BJ (cell line): ENCODE data around the gene UBAC2. TPM values are rescaled to one million over a fixed set of nuclear protein-coding genes. Genes with fewer than 3 reads are reported as not detected.

Source experiments
- CTCF ChIA-PET: fragments of 350-600 bp; formaldehyde crosslinking; extraction: SDS; loops from one replicate; lab custom pipeline; 2021; ENCODE audit warnings: antibody characterized with exemption, inconsistent platforms; lab: Yijun Ruan, JAX
- POLR2A ChIA-PET: fragments of 300-600 bp; sonication (Branson Sonifier 250); formaldehyde crosslinking; extraction: SDS; loops from one replicate; lab custom pipeline; 2021; ENCODE audit warnings: antibody characterized with exemption; lab: Charles Lee
- DNase-seq: peaks from one replicate; pipeline ENCODE4 v3.0.0-alpha.2; 2011; ENCODE audit warnings: low read depth
- H3K27me3 ChIP-seq: 2 replicates; pipeline ENCODE4 v1.6.0; 2011; ENCODE audit warnings: low read length; ENCODE audit not compliant: control insufficient read depth, insufficient read depth
- H3K36me3 ChIP-seq: 2 replicates; pipeline ENCODE4 v1.5.1; 2011; ENCODE audit warnings: low read length; ENCODE audit not compliant: control insufficient read depth, insufficient read depth
- H3K4me3 ChIP-seq: 2 replicates; pipeline ENCODE4 v1.5.1; 2011; ENCODE audit warnings: low read depth, mild to moderate bottlenecking, control low read depth, low read length
- polyA plus RNA-seq: library from polyadenylated mRNA; depleted of rRNA; stranded (reverse); fragments of >200 nt; gene quantifications from 2 replicates; pipeline ENCODE4 v1.2.3, GENCODE V29; 2011
- TF ChIP-seq, protein P1 (sequence below): IDR thresholded peaks from 2 replicates; pipeline ENCODE4 v1.5.1; 2011; ENCODE audit warnings: low read depth, mild to moderate bottlenecking, control low read depth, inconsistent platforms, low read length, moderate library complexity; ENCODE audit not compliant: insufficient read depth

Gene UBAC2
- polyA plus RNA-seq, 1 experiment = 84.7 TPM

DNA sequence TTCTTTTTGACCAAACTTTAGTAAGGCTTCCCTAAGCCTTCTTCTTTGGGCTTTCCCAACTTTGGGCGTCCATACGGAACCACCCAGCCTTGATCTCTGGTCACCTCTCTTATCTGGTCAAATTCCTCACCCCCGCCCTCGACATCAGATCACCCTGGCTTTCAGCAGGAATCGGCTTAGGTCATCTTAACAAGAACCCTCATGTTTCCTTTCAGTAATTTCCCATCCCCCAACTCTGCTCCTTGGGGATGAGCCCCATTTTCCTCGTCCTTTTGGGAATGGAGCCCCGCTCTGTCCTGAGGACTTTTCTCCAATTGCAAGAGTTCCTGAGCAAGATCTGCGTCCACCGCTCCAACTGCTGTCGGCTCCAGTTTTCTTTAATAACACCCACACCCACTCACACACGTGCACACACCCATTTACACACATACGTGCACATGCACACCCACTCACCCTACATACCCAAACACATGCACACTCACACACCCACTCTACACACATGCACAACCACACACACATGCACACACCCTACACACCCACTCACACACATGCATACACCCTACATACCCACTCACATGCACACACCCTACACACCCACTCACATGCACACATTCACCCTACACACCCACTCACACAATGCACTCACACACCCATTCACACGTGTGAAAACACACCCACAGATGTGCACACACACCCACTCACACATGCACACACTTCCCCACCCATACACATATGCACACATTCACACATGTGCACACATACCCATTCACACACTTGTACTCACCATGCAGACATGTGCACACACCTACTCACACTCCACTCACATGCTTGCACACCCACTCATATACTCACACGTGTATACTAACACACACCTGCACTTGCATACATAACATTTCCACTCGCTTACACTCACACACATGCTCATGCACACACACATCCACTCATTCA, 213.7 kb downstream of the UBAC2 start:
- CTCF ChIA-PET = interaction anchor here (1.2 kb wide), 1 partner anchor 27 kb away, joined by 3 read pairs; no protein-coding TSS in a partner anchor

DNA sequence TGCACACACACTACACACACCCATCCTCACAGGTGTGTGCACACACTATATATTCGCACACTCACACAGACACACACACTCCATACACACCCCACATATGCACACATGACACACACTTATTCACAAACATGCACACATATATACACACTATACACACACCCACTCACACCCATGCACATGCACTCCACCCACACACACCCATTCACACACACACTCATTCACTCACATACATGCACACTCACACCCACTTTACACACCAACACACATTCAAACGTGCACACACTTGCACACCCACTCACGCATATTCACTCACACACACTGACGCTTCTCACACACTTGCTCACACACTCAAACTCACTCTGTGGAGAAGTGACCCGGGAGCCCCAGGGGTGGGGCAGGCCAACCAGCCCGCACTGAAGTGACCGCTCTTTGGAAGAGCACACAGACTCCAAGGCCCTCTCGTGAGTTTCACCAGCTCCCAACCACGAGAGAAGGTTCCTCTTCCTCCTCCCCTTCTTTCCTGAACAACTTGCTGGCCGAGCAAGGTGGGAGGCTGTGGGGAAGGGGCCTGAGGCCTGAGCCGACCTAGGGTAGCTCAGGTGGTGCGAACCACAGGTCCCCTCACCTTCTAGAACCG, 214.5 kb downstream of the UBAC2 start:
- TF ChIP-seq, protein P1, sequence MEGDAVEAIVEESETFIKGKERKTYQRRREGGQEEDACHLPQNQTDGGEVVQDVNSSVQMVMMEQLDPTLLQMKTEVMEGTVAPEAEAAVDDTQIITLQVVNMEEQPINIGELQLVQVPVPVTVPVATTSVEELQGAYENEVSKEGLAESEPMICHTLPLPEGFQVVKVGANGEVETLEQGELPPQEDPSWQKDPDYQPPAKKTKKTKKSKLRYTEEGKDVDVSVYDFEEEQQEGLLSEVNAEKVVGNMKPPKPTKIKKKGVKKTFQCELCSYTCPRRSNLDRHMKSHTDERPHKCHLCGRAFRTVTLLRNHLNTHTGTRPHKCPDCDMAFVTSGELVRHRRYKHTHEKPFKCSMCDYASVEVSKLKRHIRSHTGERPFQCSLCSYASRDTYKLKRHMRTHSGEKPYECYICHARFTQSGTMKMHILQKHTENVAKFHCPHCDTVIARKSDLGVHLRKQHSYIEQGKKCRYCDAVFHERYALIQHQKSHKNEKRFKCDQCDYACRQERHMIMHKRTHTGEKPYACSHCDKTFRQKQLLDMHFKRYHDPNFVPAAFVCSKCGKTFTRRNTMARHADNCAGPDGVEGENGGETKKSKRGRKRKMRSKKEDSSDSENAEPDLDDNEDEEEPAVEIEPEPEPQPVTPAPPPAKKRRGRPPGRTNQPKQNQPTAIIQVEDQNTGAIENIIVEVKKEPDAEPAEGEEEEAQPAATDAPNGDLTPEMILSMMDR = no peak
- CTCF ChIA-PET = interaction anchor here (1.5 kb wide), 1 partner anchor 10 kb away, joined by 3 read pairs; no protein-coding TSS in a partner anchor

More for the DNA sequence above, 213.7 kb downstream of the UBAC2 start:
- POLR2A ChIA-PET = no interaction called here
- H3K36me3 ChIP-seq = no peaks in the 10 kb centered on the region
- peaks cover 12% of the 10 kb centered on the region for H3K27me3 ChIP-seq
- H3K4me3 ChIP-seq = no peak overlapping the region
- TF ChIP-seq, protein P1 = no peak
- no peak for DNase-seq

DNA sequence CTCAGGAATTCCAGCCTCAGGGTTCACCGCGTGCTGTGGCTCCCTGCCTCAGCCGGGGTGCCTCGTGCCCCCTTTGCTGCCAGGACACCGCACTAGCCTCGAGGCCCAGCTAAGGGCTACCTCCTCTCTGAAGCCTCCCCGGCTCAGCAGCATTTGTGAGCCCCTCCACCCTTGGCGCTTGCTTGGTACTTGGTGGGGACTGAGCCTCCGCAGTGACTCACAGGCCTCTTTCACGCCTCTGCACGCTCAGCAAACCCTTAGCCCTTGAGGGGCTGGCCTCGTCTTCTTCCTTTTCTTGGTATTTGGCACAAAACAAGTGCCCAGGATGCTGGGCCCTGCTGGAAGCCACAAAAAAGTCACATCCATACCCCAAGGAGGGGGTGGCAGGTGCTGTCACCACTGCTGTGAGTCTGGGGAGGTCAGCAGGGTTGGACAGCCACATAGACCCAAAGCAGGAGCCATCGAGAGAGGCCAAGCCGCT, 215.2 kb downstream of the UBAC2 start:
- DNase-seq = no peak
- TF ChIP-seq, protein P1 = no peak
- ChIA-PET CTCF (interaction anchor here (1.5 kb wide), 1 partner anchor 9 kb away, joined by 3 read pairs; no protein-coding TSS in a partner anchor), POLR2A (no interaction called here)
- H3K27me3 ChIP-seq = peaks cover 17% of the 10 kb centered on the region
- no peaks in the 10 kb centered on the region for H3K36me3 ChIP-seq
- H3K4me3 ChIP-seq = no peak overlapping the region

More for the DNA sequence above, 214.5 kb downstream of the UBAC2 start:
- Histone ChIP-seq H3K4me3 (no peak overlapping the region), H3K27me3 (peaks cover 14% of the 10 kb centered on the region), H3K36me3 (no peaks in the 10 kb centered on the region)
- POLR2A ChIA-PET = no interaction called here
- DNase-seq = no peak

DNA sequence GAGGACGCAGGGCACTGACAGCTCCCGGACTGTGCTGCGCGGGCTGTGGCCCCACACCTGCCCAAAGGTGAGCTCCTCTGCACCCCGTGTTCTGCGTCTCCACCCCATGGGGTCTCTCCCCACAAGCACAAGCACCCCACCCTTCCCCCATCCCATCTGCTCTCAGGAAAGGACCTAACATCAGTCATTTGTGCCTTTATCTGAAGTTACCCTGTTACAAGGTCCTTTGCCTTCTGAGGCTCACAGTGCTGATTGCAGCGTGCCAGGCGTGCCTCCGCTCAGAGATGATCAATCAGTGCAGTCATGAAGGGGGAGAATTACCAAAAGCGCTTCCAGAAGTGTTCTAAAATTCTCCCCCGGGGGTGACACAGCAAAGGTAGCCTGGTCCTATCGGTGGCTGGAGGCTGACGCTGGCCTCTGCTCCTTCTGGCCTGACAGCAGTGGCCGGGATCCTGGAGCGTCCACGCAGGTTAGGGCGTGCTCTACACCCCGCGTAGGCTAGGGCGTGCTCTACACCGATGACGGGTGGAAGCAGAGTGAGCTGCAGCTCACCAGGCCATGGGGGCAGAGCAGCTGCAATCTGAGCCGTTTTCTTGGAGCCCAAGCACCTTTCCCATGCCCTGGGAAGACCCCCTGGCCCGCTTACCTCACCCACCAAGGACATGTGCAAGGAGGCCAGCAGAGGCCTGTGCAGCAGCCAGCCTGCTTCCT, 215.9 kb downstream of the UBAC2 start:
- Histone ChIP-seq H3K27me3 (peaks cover 19% of the 10 kb centered on the region), H3K4me3 (no peak overlapping the region), H3K36me3 (no peaks in the 10 kb centered on the region)
- ChIA-PET POLR2A (no interaction called here), CTCF (interaction anchor here (1.5 to 1.6 kb wide), 2 partner anchors 8 to 20 kb away, joined by 3 to 4 read pairs; no protein-coding TSS in a partner anchor)
- TF ChIP-seq, protein P1 = no peak
- no peak for DNase-seq
